GM19240 (cell line): ENCODE measurements around the gene HINT2.

ENCODE experiments used
- DNase-seq: peaks from one replicate; pipeline ENCODE4 v3.0.0; 2011; ENCODE audit warnings: low spot score; ENCODE audit not compliant: insufficient read length

HINT2 gene

DNA sequence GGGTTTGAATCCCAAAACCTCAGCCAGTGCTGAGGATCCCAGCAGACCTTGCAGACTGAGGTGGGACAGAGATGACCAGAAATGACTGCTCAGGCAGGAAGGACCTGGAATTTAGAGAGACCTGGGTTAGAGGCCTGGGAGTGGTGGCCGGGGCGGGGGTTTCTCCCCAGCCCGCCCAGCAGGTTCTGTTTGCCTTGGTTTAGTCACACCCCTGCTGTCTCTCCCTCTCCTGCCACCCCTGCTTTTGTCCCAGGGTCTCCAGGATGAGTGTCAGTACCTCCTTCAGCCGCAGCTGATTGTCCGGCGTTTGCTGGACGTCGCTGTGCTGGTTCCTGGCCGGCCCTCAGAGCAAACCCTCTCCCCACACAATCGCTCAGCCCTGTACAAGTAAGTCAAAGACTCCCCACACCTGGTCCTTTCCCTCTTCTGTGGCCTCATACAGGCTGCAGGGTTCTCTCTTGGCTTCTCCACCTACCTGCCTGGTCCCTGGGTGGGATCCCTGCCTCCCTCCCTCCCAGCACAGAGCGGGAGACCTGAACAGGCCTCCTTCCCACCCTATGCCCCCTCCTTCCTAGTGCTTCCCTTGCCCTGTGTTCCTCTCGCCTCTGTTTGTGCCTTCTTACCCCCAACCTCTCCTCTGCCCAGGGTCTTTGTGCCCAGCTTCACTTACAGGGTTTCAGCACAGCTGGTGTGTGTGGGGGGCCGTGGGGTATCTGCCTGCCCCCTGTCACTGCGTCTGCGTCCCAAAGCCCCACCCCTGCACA lies 26.2 kb upstream of the HINT2 start:
- no peak for DNase-seq

GRCh38 chr9:35839926-35840325 lies 25.1 kb upstream of the HINT2 start:
- DNase-seq, result no peak

DNA sequence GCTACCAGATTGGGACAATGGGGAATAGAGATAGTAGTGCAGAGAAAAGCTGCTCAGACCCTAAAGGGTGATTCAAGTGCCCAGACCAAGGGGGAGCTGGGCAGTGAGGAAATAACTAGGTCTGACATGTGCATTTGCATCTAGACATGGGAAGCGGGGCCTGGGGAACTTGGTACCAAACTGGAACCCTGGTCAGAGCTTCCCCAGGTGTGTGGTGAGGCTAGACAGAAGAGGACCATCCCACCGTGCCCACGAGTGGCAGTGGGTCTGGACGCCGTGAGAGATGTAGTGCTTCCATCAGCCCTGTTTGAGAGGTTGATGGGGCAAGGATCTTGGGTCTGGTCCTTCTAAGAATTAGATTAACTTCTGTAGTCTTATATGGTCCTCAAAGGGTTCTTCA lies 21.8 kb upstream of the HINT2 start:
- no peak for DNase-seq

GRCh38 chr9:35835766-35836165 lies 20.9 kb upstream of the HINT2 start:
- DNase-seq, result no peak

GRCh38 chr9:35835216-35835632 lies 20.4 kb upstream of the HINT2 start:
- DNase-seq, result no peak

DNA sequence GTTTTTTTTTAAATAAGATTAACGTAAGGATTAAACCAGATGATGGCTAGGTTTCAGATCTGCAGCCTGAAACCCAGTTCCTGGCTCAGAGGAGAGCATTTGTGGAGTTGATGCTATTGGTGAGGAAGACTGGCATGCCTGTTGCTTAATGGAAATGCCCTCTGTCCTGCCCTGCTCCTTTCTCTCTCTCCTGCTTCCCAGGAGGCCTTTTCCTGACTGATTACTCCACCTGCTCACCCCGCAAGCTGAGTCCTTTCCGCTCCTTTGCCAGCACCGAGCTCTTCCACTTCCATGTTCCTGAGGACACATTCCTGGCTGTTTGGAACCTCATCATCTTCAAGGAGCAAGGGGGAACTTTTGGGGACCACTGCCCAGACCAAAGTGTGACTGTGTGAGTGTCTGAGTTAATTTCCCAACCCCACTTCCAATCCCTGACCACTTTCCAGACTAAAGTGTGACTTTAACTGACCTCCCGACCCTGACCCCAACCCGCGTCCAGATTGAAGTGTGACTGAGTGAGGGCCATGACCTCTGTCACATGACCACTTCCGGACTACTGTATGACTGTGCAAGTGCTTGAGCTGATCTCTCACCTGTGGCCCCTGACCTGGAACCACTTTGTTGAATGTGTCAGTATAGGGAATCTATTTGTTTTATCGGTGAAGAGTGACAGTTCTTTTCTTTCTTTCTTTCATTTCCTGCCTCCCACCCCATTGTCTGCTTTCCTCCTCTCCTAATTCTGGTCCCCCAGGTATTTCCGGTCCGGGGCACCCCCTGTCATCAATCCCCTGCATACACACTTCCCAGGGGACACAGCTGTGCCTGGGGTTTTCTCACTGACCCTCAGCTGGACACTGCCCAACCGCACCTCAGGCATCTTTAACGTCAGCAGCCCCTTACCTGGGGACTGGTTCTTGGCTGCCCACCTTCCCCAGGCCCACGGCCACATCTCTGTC lies 19.7 kb upstream of the HINT2 start:
- no peak for DNase-seq

- DNase-seq, result no peak
Measured at GRCh38 chr9:35832814-35833213, 18.0 kb upstream of the HINT2 start.

DNA sequence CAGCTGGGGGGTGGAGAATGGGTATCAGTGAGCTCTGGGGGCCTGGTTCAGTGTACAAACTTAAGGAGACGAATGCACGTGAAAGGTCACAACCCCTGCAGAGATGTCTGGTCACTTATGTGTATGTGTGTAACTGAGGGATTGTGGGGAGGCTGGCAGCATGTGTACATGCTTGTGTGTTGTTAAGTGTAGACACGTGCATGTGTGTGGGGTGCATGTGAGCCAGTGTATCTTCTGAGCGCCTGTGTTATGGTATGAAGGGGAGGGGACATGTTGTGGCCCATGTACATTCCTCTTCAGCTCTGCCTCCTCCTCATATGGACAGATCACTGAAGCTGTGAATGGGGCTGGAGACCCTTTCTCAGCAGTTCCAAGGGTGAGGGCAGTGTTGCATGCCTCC lies 16.2 kb upstream of the HINT2 start:
- no peak for DNase-seq

- no peak for DNase-seq
Measured at GRCh38 chr9:35829764-35830096, 14.9 kb upstream of the HINT2 start.

GRCh38 chr9:35829084-35829763 lies 14.4 kb upstream of the HINT2 start, which contains the start of gene TMEM8B:
TMEM8B (plus strand) TSS chr9:35829228; CDS start chr9:35829448, 220 bp downstream.
- DNase-seq, result peak; percentile 95

DNA sequence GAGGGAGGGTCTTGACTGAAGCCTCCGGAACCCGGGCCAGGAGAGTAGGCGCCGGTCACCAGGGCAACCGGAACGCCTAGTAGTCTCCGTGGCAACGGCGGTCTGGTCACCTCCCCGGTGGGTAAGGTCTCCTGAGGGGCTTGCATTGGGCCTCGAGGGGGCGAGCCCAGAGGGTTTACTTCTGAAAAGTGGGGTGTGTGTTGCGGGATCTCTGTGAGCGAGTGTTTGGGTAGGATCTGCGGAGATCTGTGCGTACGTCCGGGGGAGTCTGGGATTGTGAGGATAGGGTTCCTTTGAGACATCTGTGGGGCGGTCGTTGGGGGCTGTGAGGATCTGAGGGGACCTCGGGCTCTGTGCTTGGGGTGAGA lies 13.9 kb upstream of the HINT2 start, which contains the start of gene FAM221B:
FAM221B (minus strand) TSS at position 17 of the 368 bp plus-strand sequence. CDS start 2,571 bp downstream, outside the sequence.
- DNase-seq, result no peak

DNA sequence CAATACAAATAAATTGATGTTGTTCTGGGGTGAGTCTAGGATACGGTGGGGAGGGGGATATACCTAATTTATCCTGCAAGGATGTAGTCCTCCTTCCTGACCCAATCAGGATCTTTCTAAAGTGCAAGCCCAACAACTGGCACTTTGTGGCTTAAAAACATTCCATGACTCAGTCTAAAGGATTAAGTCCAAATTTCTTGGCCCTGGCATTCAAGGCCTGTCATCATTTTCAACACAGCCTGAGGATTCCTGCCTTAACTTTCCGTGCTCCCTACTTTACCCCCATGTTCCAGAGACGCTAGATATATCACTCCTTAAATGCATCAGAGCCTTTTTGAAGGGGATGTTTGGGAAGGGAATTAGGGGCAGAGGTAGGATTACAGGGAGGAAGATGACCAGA lies 12.6 kb upstream of the HINT2 start:
- DNase-seq, result no peak

GRCh38 chr9:35826071-35826701 lies 11.3 kb upstream of the HINT2 start:
- DNase-seq, result peak; percentile 56

GRCh38 chr9:35822926-35823325 lies 8.1 kb upstream of the HINT2 start:
- no peak for DNase-seq

- no peak for DNase-seq
Measured at GRCh38 chr9:35820076-35820475, 5.2 kb upstream of the HINT2 start.

- DNase-seq, result no peak
Measured at GRCh38 chr9:35818341-35818740, 3.5 kb upstream of the HINT2 start.

DNA sequence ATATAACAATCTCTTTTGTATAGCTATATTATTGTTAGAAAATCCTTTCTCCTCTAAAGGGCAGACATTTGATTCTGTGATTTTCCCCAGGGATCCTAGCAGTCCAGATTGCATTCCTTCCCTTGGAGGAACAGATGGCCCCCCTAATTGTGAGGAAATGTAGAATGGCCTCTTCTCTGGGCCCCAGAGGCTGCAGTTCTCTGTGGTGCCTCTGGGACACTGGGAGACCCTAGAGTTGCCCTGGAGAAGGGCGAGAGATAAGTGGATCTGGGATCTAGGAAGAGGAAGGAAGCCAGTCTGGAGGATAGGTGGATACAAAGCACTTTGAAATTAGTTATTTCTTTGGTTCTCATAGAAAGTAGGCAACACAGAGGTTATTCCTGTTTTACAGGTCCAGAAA lies 1.9 kb upstream of the HINT2 start:
- DNase-seq, result no peak

DNA sequence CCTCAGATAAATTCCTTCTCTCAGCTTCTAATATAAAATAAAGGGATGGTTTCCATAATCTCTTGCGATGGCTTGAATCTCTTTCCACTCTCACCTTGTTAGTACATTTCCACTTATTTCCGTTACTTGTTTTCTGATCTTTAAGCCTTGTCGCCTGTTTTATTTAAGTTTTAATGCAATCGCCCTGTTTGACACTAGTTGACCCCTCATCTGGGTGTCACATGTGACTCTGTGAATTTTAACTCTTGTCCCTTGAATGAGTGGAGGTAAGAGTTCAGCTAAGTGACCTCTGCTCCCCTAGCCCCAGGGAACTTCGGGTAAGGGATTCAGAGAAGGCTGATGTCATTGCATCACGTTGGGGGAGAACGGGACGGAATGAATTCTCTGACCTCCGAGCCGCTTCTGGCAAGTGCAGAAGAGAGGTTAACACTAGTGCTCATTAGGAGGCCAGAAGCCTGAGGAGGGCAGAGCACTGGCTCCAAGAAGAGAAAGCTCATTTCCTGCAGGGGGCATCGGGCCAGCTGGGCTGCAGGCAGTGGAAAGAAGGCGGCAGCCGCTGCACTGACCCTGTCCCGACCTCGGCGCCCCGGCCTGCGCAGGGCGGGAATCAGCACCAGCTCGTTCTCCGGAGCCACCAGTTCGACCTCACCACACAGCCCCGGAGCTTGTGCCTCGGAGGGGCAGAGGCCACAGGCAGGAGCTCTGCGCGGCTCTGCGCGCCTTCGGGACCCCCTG lies 569 bp downstream of the HINT2 start:
- DNase-seq, result no peak

DNA sequence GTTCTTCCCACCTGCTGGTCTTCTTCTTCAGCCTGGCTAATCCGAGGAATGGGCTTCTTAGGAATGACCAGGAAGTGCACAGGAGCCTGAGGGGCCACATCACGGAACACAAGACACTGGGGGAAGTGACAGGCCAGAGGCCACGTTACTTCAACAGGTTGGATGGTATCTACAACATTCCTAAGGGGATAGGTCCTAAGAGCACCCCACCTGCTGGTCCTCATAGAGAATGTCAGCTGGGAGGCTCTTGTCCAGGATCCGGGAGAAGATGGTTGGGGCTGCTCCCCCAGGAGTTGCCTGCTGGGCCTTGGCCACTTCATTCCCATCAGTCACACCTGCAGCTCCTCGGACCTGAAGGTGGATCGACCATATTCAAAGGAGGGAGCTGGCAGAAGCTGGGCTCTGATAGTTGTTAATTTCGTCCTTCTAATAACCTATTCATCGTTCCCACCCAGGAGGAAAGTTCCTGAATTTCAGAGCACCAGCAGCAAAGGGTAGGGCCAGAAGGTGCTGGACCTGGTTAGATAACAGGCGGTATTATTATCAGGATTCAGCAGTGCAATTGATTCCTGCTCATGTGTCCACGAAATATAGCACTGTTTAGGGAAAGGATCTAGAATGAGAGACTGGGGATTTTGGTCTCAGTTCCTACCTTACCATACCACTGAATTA lies 1.3 kb downstream of the HINT2 start:
- DNase-seq, result no peak

DNA sequence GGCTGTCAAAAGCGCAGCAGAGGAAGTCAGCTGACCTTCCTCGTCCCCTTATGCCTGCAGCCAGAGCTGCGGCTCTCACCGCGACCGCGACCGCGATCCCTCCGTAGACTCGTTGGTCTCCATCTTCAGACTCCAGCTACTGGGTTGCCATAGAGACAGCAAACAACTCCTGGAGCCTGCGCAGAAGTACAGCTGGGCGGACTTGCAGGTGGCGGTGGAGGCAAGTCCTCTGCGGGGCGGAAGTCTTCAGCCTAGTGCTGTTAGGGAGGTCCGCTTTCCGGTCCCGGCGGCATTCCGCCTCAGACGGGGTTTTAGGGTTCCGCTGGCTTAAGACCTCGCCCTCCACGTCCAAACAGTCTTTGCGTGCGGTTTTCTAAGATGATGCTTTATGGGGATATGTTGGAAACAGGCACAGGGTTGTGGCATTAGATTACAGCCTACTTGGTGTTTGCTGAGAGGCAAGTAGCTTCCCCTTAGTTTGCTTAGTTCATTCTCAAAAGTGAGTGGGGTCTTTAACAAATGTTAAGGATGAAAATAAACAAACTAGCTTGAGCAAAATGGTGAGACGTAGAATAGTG lies 2.7 kb downstream of the HINT2 start, which contains the start of gene SPAG8:
SPAG8 (minus strand) TSS at position 238 of the 578 bp plus-strand sequence; CDS start at position 123, 115 bp downstream.
- DNase-seq, result peak; percentile 97
